Peyer's patch (tissue), 4 donors: ENCODE data around the gene IL11RA. TPM values are rescaled to one million over a fixed set of nuclear protein-coding genes. Genes with fewer than 3 reads are reported as not detected.

Experiments
- DNase-seq, 3 donors: peaks; one replicate each; pipeline ENCODE4 v3.0.0-alpha.2; 2017 to 2019
- H3K27ac ChIP-seq, 4 donors: fragments of 200-600 bp; sonication (generic); one replicate each; pipeline ENCODE4 v1.5.1; 2016 to 2019
- H3K27me3 ChIP-seq, 2 donors: fragments of 200-600 bp; sonication (generic); one replicate each; pipeline ENCODE4 v1.5.1; 2019
- H3K36me3 ChIP-seq, 3 donors: fragments of 200-600 bp; sonication (generic); one replicate each; pipeline ENCODE4 v1.5.1; 2016 to 2019
- H3K4me1 ChIP-seq, 4 donors: fragments of 200-600 bp; sonication (generic); one replicate each; pipeline ENCODE4 v1.5.1; 2016 to 2019
- H3K4me3 ChIP-seq, 4 donors: fragments of 200-600 bp; sonication (generic); 1 replicate in 3 of 4; 2 replicates in 1 of 4; pipeline ENCODE4 v1.5.1; 2016 to 2019; ENCODE audit warnings: mild to moderate bottlenecking in 1 of 4
- H3K9me3 ChIP-seq, 4 donors: fragments of 200-600 bp; sonication (generic); one replicate each; pipeline ENCODE4 v1.5.1; 2016 to 2019; ENCODE audit warnings: mild to moderate bottlenecking in 1 of 4
- POLR2A ChIP-seq, 2 donors: fragments of 450-650 bp; IDR thresholded peaks; one replicate each; pipeline ENCODE4 v1.5.1; 2017; ENCODE audit warnings: antibody characterized with exemption in 2 of 2, mild to moderate bottlenecking in 2 of 2, moderate library complexity in 2 of 2
- total RNA-seq, 4 donors: library from RNA; depleted of rRNA; stranded (reverse); fragments of >200 nt; gene quantifications; one replicate each; pipeline ENCODE4 v1.1.0, GENCODE V29; 2016
- TF ChIP-seq, protein P1 (sequence below), 6 experiments: fragments of 450-650 bp in 4 of 6; fragments of 200-600 bp in 2 of 6; sonication (generic) in 1 of 6; IDR thresholded peaks; one replicate each; pipeline ENCODE4 v1.5.1; 2017 to 2019; ENCODE audit warnings: antibody characterized with exemption in 6 of 6, mild to moderate bottlenecking in 3 of 6, moderate library complexity in 1 of 6

IL11RA gene
- total RNA-seq, 4 donors from 2014 or later, result 37.8 to 98.3 (median 58.0) TPM

DNA sequence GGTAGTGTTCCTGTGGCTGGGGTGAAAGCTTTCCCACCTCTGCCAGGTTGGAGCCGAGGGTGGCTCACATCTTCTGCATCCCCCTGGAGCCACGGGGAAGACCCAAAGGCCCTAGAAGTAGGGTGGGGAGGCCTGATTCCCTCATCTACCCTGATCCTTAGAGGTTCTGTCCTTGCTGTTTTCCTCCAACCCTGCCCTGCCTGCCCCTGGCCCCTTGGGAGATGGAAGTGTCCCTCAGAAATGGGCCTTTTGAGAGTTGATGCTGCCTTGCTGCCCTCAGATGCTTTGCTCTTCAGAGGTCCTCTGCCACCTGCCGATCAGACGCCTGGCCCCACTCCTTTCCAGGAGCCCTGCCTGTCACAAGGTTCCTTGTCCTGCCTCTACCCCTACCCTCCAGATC is 32.8 kb downstream of the IL11RA start:
- H3K36me3 ChIP-seq, result no peaks in the 10 kb centered on the region
- DNase-seq, result no peak
- no peaks in the 10 kb centered on the region for H3K27me3 ChIP-seq
- H3K9me3 ChIP-seq, result no peaks in the 10 kb centered on the region
- no peak overlapping the region for H3K27ac ChIP-seq
- TF ChIP-seq, protein P1, sequence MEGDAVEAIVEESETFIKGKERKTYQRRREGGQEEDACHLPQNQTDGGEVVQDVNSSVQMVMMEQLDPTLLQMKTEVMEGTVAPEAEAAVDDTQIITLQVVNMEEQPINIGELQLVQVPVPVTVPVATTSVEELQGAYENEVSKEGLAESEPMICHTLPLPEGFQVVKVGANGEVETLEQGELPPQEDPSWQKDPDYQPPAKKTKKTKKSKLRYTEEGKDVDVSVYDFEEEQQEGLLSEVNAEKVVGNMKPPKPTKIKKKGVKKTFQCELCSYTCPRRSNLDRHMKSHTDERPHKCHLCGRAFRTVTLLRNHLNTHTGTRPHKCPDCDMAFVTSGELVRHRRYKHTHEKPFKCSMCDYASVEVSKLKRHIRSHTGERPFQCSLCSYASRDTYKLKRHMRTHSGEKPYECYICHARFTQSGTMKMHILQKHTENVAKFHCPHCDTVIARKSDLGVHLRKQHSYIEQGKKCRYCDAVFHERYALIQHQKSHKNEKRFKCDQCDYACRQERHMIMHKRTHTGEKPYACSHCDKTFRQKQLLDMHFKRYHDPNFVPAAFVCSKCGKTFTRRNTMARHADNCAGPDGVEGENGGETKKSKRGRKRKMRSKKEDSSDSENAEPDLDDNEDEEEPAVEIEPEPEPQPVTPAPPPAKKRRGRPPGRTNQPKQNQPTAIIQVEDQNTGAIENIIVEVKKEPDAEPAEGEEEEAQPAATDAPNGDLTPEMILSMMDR (IDR thresholded peaks at IDR 0.05), result no peak
- no peak for TF ChIP-seq POLR2A (IDR thresholded peaks at IDR 0.05)
- no peak overlapping the region for H3K4me3 ChIP-seq
- no peaks in the 10 kb centered on the region for H3K4me1 ChIP-seq

- no peak overlapping the region for H3K4me3 ChIP-seq
- no peak overlapping the region for H3K27ac ChIP-seq
- no peaks in the 10 kb centered on the region for H3K9me3 ChIP-seq
- no peaks in the 10 kb centered on the region for H3K27me3 ChIP-seq
- no peak for DNase-seq
- TF ChIP-seq, protein P1 (IDR thresholded peaks at IDR 0.05), result no peak
- TF ChIP-seq POLR2A (IDR thresholded peaks at IDR 0.05), result no peak
- no peaks in the 10 kb centered on the region for H3K36me3 ChIP-seq
- H3K4me1 ChIP-seq, result no peaks in the 10 kb centered on the region
These were observed 33.6 kb downstream of the IL11RA start for GRCh38 chr9:34685591-34685990.

DNA sequence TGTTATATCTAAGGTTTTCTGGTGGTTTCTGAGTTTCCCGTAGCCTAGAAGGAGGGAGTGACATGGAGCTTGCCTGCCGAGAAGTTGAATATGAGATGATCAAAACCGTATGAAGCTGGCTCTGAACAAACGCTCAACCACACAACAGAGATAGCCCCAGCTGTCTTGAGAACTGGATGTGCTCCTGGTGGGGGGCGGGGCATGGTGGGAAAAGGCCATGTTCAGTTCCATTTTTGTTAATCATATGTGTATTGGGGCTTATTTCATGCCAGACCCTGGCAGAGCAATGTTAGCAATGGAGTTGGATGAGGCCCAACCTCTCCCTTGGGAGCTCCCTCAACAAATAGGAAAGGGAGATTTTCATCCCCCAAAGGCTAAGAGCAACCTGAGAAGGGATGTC is 34.2 kb downstream of the IL11RA start:
- Histone ChIP-seq H3K9me3 (no peaks in the 10 kb centered on the region), H3K4me1 (peaks cover 0 to 4% (median 0%) of the 10 kb centered on the region in 4 donors), H3K36me3 (no peaks in the 10 kb centered on the region), H3K27ac (no peak overlapping the region), H3K4me3 (no peak overlapping the region), H3K27me3 (no peaks in the 10 kb centered on the region)
- DNase-seq, result no peak
- no peak for TF ChIP-seq POLR2A (IDR thresholded peaks at IDR 0.05)
- TF ChIP-seq, protein P1 (IDR thresholded peaks at IDR 0.05), result no peak

DNA sequence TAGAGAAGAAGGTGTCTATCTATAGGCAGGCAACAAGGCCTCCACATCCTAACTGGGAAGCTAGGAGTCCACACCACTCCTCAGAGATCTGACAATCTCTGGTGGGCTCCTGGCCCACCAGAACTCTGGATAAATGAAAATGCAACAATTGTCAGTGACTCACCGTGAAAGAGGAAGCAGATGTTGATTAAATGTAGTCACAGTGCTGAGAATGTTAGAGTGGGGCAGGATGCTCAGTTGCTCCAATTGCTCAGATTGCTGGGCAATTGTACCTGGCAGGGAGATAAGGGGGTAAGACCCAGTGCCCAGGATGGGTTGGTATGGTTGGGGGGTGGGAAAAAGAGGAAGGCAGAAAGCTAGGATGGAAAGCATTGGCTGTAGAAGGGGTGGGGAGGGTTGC is 34.7 kb downstream of the IL11RA start:
- Histone ChIP-seq H3K27ac (no peak overlapping the region), H3K36me3 (no peaks in the 10 kb centered on the region)
- DNase-seq, result no peak

DNA sequence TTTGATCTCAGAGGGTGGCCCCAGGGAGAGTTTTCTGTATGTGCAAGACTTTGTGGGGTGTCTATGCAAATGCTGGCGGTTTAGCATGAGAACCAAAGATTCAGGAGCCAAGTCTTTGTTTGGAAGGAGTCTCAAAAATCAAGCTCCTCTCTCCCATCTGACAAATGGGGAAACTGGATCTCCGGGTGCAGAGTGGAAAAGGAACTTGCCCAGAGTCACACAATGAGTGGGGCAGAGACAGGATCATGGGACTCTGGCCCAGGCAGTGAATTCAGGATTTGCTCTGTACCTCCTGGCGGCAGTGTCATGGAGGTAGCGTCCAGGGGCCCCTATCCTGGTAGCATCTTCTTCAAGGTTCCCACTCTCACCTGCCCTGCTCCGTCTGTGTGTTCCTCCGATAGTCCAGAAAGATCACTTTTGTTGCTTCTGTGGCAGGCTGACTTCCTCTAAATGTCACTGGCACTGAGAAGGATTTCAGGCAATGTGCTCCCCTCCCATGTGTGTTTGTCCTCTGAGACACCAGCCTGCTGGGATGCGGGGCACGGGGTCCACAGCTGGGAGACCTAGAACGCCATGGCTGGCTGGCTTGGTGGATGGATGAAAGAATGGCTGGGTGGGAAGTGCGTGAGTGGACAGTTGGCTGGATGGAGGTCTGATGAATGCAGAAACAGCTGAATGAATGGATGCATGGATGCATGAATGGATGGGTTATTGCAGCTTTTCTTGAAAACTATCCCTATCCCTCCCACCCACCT is 35.5 kb downstream of the IL11RA start:
- DNase-seq, result no peak
- TF ChIP-seq, protein P1 (IDR thresholded peaks at IDR 0.05), result no peak
- no peak for TF ChIP-seq POLR2A (IDR thresholded peaks at IDR 0.05)
- Histone ChIP-seq H3K36me3 (no peaks in the 10 kb centered on the region), H3K9me3 (no peaks in the 10 kb centered on the region), H3K4me1 (peaks cover 0 to 5% (median 0%) of the 10 kb centered on the region in 4 donors), H3K27ac (no peak overlapping the region), H3K27me3 (no peaks in the 10 kb centered on the region), H3K4me3 (no peak overlapping the region)

More for the DNA sequence above, 34.7 kb downstream of the IL11RA start:
- Histone ChIP-seq H3K9me3 (no peaks in the 10 kb centered on the region), H3K4me3 (no peak overlapping the region), H3K4me1 (peaks cover 0 to 5% (median 0%) of the 10 kb centered on the region in 4 donors), H3K27me3 (no peaks in the 10 kb centered on the region)
- TF ChIP-seq POLR2A (IDR thresholded peaks at IDR 0.05), result no peak
- TF ChIP-seq, protein P1 (IDR thresholded peaks at IDR 0.05), result no peak
